ENCODE results near the gene GDPD1.

GDPD1 gene

GRCh38 chr17:59300941-59301340, 80.6 kb downstream of the GDPD1 start:
- H3F3A ChIP-seq (ENCODE audit: insufficient read depth) = no peaks in the 10 kb centered on the region
- H3K9me3 ChIP-seq (ENCODE audit: insufficient read depth, low read length) = no peaks in the 10 kb centered on the region
- H3K9me2 ChIP-seq (replicated peaks; ENCODE audit: insufficient read depth, low read length) = no peaks in the 10 kb centered on the region
- no peaks in the 10 kb centered on the region for H4K20me1 ChIP-seq (ENCODE audit: low read depth, low read length)
- no peaks in the 10 kb centered on the region for H3K79me2 ChIP-seq (ENCODE audit: insufficient read depth, low read length)
- H3K27me3 ChIP-seq (ENCODE audit: low read length) = no peaks in the 10 kb centered on the region
- no peak overlapping the region for H3K4me3 ChIP-seq (ENCODE audit: insufficient read depth, low read length, poor library complexity, severe bottlenecking)
- TF ChIP-seq, protein P1, sequence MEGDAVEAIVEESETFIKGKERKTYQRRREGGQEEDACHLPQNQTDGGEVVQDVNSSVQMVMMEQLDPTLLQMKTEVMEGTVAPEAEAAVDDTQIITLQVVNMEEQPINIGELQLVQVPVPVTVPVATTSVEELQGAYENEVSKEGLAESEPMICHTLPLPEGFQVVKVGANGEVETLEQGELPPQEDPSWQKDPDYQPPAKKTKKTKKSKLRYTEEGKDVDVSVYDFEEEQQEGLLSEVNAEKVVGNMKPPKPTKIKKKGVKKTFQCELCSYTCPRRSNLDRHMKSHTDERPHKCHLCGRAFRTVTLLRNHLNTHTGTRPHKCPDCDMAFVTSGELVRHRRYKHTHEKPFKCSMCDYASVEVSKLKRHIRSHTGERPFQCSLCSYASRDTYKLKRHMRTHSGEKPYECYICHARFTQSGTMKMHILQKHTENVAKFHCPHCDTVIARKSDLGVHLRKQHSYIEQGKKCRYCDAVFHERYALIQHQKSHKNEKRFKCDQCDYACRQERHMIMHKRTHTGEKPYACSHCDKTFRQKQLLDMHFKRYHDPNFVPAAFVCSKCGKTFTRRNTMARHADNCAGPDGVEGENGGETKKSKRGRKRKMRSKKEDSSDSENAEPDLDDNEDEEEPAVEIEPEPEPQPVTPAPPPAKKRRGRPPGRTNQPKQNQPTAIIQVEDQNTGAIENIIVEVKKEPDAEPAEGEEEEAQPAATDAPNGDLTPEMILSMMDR (IDR thresholded peaks at IDR 0.05; ENCODE audit: insufficient read depth, low read length, poor library complexity, severe bottlenecking) = no peak
- no peak for TF ChIP-seq EZH2phosphoT487 (conservative IDR thresholded peaks at IDR 0.05; ENCODE audit: low read length)
- H3K4me2 ChIP-seq (ENCODE audit: low read depth, low read length, poor library complexity, severe bottlenecking) = no peak overlapping the region
- H3K27ac ChIP-seq (ENCODE audit: low read depth, low read length) = no peak overlapping the region
- no peak overlapping the region for H2AFZ ChIP-seq (ENCODE audit: low read depth, low read length, severe bottlenecking)
- no peaks in the 10 kb centered on the region for H3K36me3 ChIP-seq (ENCODE audit: low read length)
- no peak overlapping the region for H3K9ac ChIP-seq (ENCODE audit: low read length)

DNA sequence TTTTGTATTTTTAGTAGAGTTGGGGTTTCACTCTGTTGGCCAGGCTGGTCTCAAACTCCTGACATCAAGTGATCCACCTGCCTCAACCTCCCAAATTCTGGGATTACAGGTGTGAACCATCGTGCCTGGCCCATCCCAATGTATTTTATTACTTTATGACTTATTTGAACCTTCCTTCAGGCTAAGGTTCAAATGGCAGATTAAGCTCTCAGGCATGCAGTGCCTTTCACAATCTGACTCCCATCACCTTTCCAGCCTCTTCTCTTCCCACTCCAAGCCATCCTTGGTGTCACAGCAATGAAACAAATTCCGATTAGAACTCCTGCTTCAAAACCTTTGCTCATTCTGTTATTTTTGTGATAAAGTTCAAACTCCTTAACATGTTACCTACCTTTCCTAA, 84.5 kb downstream of the GDPD1 start:
- H4K20me1 ChIP-seq (ENCODE audit: low read depth, low read length) = no peaks in the 10 kb centered on the region
- no peak overlapping the region for H3K9ac ChIP-seq (ENCODE audit: low read length)
- H3K4me3 ChIP-seq (ENCODE audit: insufficient read depth, low read length, poor library complexity, severe bottlenecking) = no peak overlapping the region
- no peak overlapping the region for H3K4me2 ChIP-seq (ENCODE audit: low read depth, low read length, poor library complexity, severe bottlenecking)
- no peaks in the 10 kb centered on the region for H3K79me2 ChIP-seq (ENCODE audit: insufficient read depth, low read length)
- no peaks in the 10 kb centered on the region for H3K27me3 ChIP-seq (ENCODE audit: low read length)
- no peaks in the 10 kb centered on the region for H3F3A ChIP-seq (ENCODE audit: insufficient read depth)
- no peaks in the 10 kb centered on the region for H3K9me3 ChIP-seq (ENCODE audit: insufficient read depth, low read length)
- H3K27ac ChIP-seq (ENCODE audit: low read depth, low read length) = no peak overlapping the region
- no peaks in the 10 kb centered on the region for H3K36me3 ChIP-seq (ENCODE audit: low read length)
- H2AFZ ChIP-seq (ENCODE audit: low read depth, low read length, severe bottlenecking) = no peak overlapping the region
- no peaks in the 10 kb centered on the region for H3K9me2 ChIP-seq (replicated peaks; ENCODE audit: insufficient read depth, low read length)
- TF ChIP-seq EZH2phosphoT487 (conservative IDR thresholded peaks at IDR 0.05; ENCODE audit: low read length) = no peak
- TF ChIP-seq, protein P1 (IDR thresholded peaks at IDR 0.05; ENCODE audit: insufficient read depth, low read length, poor library complexity, severe bottlenecking) = no peak

GRCh38 chr17:59310263-59310920, 90.1 kb downstream of the GDPD1 start:
- Histone ChIP-seq H3K79me2 (ENCODE audit: insufficient read depth, low read length) (no peaks in the 10 kb centered on the region), H3K36me3 (ENCODE audit: low read length) (no peaks in the 10 kb centered on the region), H2AFZ (ENCODE audit: low read depth, low read length, severe bottlenecking) (no peak overlapping the region), H3K27ac (ENCODE audit: low read depth, low read length) (no peak overlapping the region), H3K9me2 (replicated peaks; ENCODE audit: insufficient read depth, low read length) (no peaks in the 10 kb centered on the region), H3K4me2 (ENCODE audit: low read depth, low read length, poor library complexity, severe bottlenecking) (no peak overlapping the region), H3K27me3 (ENCODE audit: low read length) (no peaks in the 10 kb centered on the region), H3K9ac (ENCODE audit: low read length) (no peak overlapping the region), H3K9me3 (ENCODE audit: insufficient read depth, low read length) (no peaks in the 10 kb centered on the region), H4K20me1 (ENCODE audit: low read depth, low read length) (no peaks in the 10 kb centered on the region), H3K4me3 (ENCODE audit: insufficient read depth, low read length, poor library complexity, severe bottlenecking) (no peak overlapping the region), H3F3A (ENCODE audit: insufficient read depth) (no peaks in the 10 kb centered on the region)
- TF ChIP-seq EZH2phosphoT487 (conservative IDR thresholded peaks at IDR 0.05; ENCODE audit: low read length) = no peak
- TF ChIP-seq, protein P1 (IDR thresholded peaks at IDR 0.05; ENCODE audit: insufficient read depth, low read length, poor library complexity, severe bottlenecking) = no peak

Data from SU-DHL-6 (cell line).